Measurements from ENCODE around the gene PLCG1. TPM values are rescaled to one million over a fixed set of nuclear protein-coding genes. Genes with fewer than 3 reads are reported as not detected.
A peak's percentile ranks its signal among the peaks of the same experiment; 100 is the strongest.

Gene PLCG1
- total RNA-seq, 2 experiments from 2014 or later, result 133 to 139 TPM

GRCh38 chr20:41145821-41146620 is 8.7 kb downstream of the PLCG1 start:
- Mint-ChIP-seq H3K9me3 (no peaks in the 10 kb centered on the region), H3K4me3 (no peak overlapping the region), H3K27ac (peak overlapping the region; percentile 85), H3K36me3 (peaks cover 6% of the 10 kb centered on the region), H3K27me3 (no peaks in the 10 kb centered on the region), H3K4me1 (ENCODE audit: low read depth) (peaks cover 97% of the 10 kb centered on the region)
- ChIA-PET CTCF (interaction anchor here (1.0 to 2.4 kb wide), 3 partner anchors 9 to 155 kb away, joined by 3 to 12 read pairs (median 7); no protein-coding TSS in a partner anchor), POLR2A (interaction anchor here (0.6 to 2.0 kb wide), 5 partner anchors 9 to 193 kb away, joined by 3 to 8 read pairs (median 5); no protein-coding TSS in a partner anchor)
- no peak for DNase-seq
- intact Hi-C loops (cut with micrococcal nuclease), result no loop called here

GRCh38 chr20:41147767-41148191 is 10.4 kb downstream of the PLCG1 start:
- POLR2A ChIA-PET, result no interaction called here
- Mint-ChIP-seq H3K27ac (peak overlapping the region; percentile 85), H3K9me3 (no peaks in the 10 kb centered on the region), H3K4me1 (ENCODE audit: low read depth) (peaks cover 95% of the 10 kb centered on the region), H3K36me3 (peaks cover 6% of the 10 kb centered on the region), H3K4me3 (no peak overlapping the region), H3K27me3 (no peaks in the 10 kb centered on the region)
- DNase-seq, result no peak
- intact Hi-C loops (cut with micrococcal nuclease), result no loop called here
- CTCF ChIA-PET, result interaction anchor here (0.6 to 1.2 kb wide), 5 partner anchors 12 to 27 kb away, joined by 3 to 11 read pairs (median 3); no protein-coding TSS in a partner anchor

DNA sequence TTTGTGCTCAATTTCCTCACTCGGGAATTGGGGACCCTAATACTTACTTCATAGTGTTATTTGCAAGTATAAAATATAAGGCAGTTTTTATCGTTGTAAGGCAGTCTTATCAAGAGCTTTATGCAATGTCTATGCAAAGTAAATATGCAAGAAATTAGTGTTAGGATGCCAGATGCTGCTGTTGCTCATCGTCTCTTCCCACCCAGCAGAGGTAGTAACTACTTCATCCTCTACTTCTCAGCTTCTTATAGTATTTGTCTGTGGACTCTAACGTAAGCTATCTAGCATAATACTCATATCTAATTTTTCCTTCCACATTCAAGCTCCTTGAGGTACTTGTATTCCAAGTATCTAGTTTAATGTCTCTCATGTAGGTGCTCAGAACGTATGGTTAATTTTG is 11.6 kb downstream of the PLCG1 start:
- DNase-seq, result no peak
- CTCF ChIA-PET, result interaction anchor here (1.6 to 3.8 kb wide), 2 partner anchors 14 to 24 kb away, joined by 5 to 19 read pairs; no protein-coding TSS in a partner anchor
- intact Hi-C loops (cut with micrococcal nuclease), result no loop called here
- H3K4me3 Mint-ChIP-seq, result no peak overlapping the region
- no peaks in the 10 kb centered on the region for H3K9me3 Mint-ChIP-seq
- H3K27me3 Mint-ChIP-seq, result no peaks in the 10 kb centered on the region
- POLR2A ChIA-PET, result no interaction called here
- H3K27ac Mint-ChIP-seq, result peak overlapping the region; percentile 57
- peaks cover 94% of the 10 kb centered on the region for H3K4me1 Mint-ChIP-seq (ENCODE audit: low read depth)
- peaks cover 5% of the 10 kb centered on the region for H3K36me3 Mint-ChIP-seq

GRCh38 chr20:41150664-41151063 is 13.3 kb downstream of the PLCG1 start:
- H3K9me3 Mint-ChIP-seq, result no peaks in the 10 kb centered on the region
- no peak overlapping the region for H3K4me3 Mint-ChIP-seq
- peak; percentile 32 for DNase-seq
- CTCF ChIA-PET, result interaction anchor here (0.6 to 3.8 kb wide), 4 partner anchors 9 to 1278 kb away, joined by 3 to 19 read pairs (median 3); no protein-coding TSS in a partner anchor
- no peaks in the 10 kb centered on the region for H3K27me3 Mint-ChIP-seq
- POLR2A ChIA-PET, result interaction anchor here (1.4 to 1.5 kb wide), 2 partner anchors 9 to 12 kb away, joined by 4 to 5 read pairs; no protein-coding TSS in a partner anchor
- H3K27ac Mint-ChIP-seq, result peak overlapping the region; percentile 91
- peaks cover 94% of the 10 kb centered on the region for H3K4me1 Mint-ChIP-seq (ENCODE audit: low read depth)
- intact Hi-C loops (cut with micrococcal nuclease), result no loop called here
- peaks cover 9% of the 10 kb centered on the region for H3K36me3 Mint-ChIP-seq

DNA sequence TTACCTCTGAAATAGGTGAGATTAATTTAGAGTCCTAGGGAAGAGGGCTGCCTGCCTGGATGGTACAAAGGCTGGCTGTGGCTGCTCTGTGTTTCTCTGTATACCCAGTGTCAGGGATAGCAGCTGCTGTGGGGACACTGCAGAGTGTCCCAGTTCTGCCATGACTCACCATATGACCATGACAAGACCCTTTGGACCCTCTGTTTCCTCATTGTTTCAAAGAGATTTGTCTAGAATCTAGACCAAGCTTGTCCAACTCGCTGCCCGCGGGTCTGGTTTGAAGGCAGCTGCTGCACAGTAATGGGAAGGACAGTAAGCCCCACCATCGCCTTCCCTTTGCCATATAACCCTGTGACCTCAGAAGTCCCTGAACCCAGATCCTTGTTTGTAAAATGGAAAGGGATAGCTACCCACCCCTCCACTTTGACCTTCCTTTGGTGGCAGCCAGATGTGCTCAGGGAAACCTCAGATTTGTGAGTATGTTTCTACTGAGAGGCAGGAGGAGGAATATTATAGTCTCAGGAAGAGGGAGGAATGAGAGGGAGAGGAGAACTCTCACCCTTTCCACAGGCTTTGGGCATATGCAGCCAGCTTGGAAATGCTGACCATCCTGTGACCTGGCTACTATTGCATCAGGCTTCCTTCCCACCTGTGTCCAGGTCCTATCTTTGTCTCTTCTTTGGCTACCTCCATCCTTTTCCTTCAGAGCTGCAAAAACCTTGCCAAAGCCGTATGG is 14.0 kb downstream of the PLCG1 start:
- Mint-ChIP-seq H3K9me3 (no peaks in the 10 kb centered on the region), H3K4me3 (no peak overlapping the region), H3K36me3 (peaks cover 9% of the 10 kb centered on the region), H3K4me1 (ENCODE audit: low read depth) (peaks cover 94% of the 10 kb centered on the region), H3K27ac (peak overlapping the region; percentile 91), H3K27me3 (no peaks in the 10 kb centered on the region)
- intact Hi-C loops (cut with micrococcal nuclease), result no loop called here
- ChIA-PET CTCF (interaction anchor here (0.8 to 3.8 kb wide), 3 partner anchors 10 to 161 kb away, joined by 3 to 19 read pairs (median 3); no protein-coding TSS in a partner anchor), POLR2A (interaction anchor here (1.4 to 1.5 kb wide), 2 partner anchors 9 to 13 kb away, joined by 4 to 5 read pairs; no protein-coding TSS in a partner anchor)
- DNase-seq, result no peak

GRCh38 chr20:41152108-41152757 is 14.9 kb downstream of the PLCG1 start:
- H3K9me3 Mint-ChIP-seq, result no peaks in the 10 kb centered on the region
- intact Hi-C loops (cut with micrococcal nuclease), result no loop called here
- H3K27ac Mint-ChIP-seq, result peak overlapping the region; percentile 91
- H3K4me1 Mint-ChIP-seq (ENCODE audit: low read depth), result peaks cover 94% of the 10 kb centered on the region
- ChIA-PET CTCF (interaction anchor here (0.6 to 7.2 kb wide), 6 partner anchors 10 to 32 kb away, joined by 3 to 60 read pairs (median 6); no protein-coding TSS in a partner anchor), POLR2A (interaction anchor here (1.0 to 7.2 kb wide), 2 partner anchors 10 to 16 kb away, joined by 4 to 69 read pairs; no protein-coding TSS in a partner anchor)
- no peak for DNase-seq
- H3K27me3 Mint-ChIP-seq, result no peaks in the 10 kb centered on the region
- H3K36me3 Mint-ChIP-seq, result peaks cover 6% of the 10 kb centered on the region
- H3K4me3 Mint-ChIP-seq, result no peak overlapping the region

GRCh38 chr20:41154436-41155176 is 17.3 kb downstream of the PLCG1 start:
- CTCF ChIA-PET, result interaction anchor here (0.8 to 7.2 kb wide), 5 partner anchors 9 to 20 kb away, joined by 3 to 73 read pairs (median 3); no protein-coding TSS in a partner anchor
- Mint-ChIP-seq H3K4me3 (no peak overlapping the region), H3K27ac (peak overlapping the region; percentile 86)

GRCh38 chr20:41155261-41155660 is 17.9 kb downstream of the PLCG1 start:
- ChIA-PET CTCF (interaction anchor here (0.8 to 7.2 kb wide), 5 partner anchors 10 to 21 kb away, joined by 3 to 73 read pairs (median 3); no protein-coding TSS in a partner anchor), POLR2A (interaction anchor here (1.5 to 7.2 kb wide), 3 partner anchors 9 to 18 kb away, joined by 8 to 85 read pairs (median 69); partner anchors contain the start of gene PLCG1)
- peak overlapping the region; percentile 86 for H3K27ac Mint-ChIP-seq
- H3K36me3 Mint-ChIP-seq, result peaks cover 17% of the 10 kb centered on the region
- peaks cover 97% of the 10 kb centered on the region for H3K4me1 Mint-ChIP-seq (ENCODE audit: low read depth)
- DNase-seq, result no peak
- intact Hi-C loops (cut with micrococcal nuclease), result loop anchor here (5.0 kb wide), 3 partner anchors 42 to 162 kb away; partner anchors contain the start of gene ZHX3
- no peaks in the 10 kb centered on the region for H3K9me3 Mint-ChIP-seq
- H3K4me3 Mint-ChIP-seq, result no peak overlapping the region
- no peaks in the 10 kb centered on the region for H3K27me3 Mint-ChIP-seq

More at GRCh38 chr20:41154436-41155176, 17.3 kb downstream of the PLCG1 start:
- peaks cover 96% of the 10 kb centered on the region for H3K4me1 Mint-ChIP-seq (ENCODE audit: low read depth)
- POLR2A ChIA-PET, result interaction anchor here (1.5 to 7.2 kb wide), 3 partner anchors 9 to 18 kb away, joined by 8 to 85 read pairs (median 69); partner anchors contain the start of gene PLCG1
- no peaks in the 10 kb centered on the region for H3K9me3 Mint-ChIP-seq
- peaks cover 12% of the 10 kb centered on the region for H3K36me3 Mint-ChIP-seq
- intact Hi-C loops (cut with micrococcal nuclease), result loop anchor here (5.0 kb wide), 3 partner anchors 43 to 163 kb away; partner anchors contain the start of gene ZHX3
- DNase-seq, result no peak
- H3K27me3 Mint-ChIP-seq, result no peaks in the 10 kb centered on the region

- POLR2A ChIA-PET, result interaction anchor here (1.0 to 7.2 kb wide), 6 partner anchors 9 to 133 kb away, joined by 3 to 85 read pairs (median 6); partner anchors contain the start of gene PLCG1
- Mint-ChIP-seq H3K27me3 (no peaks in the 10 kb centered on the region), H3K4me3 (peak overlapping the region; percentile 72), H3K9me3 (no peaks in the 10 kb centered on the region), H3K36me3 (peaks cover 33% of the 10 kb centered on the region), H3K27ac (peak overlapping the region; percentile 93), H3K4me1 (ENCODE audit: low read depth) (peaks cover 91% of the 10 kb centered on the region)
- CTCF ChIA-PET, result interaction anchor here (0.7 to 7.7 kb wide), 12 partner anchors 12 to 534 kb away, joined by 3 to 73 read pairs (median 3); partner anchors contain the start of gene PLCG1
- no peak for DNase-seq
- intact Hi-C loops (cut with micrococcal nuclease), result loop anchor here (5.0 kb wide), 3 partner anchors 39 to 159 kb away; partner anchors contain the start of gene ZHX3
Observed at GRCh38 chr20:41158082-41158625, 20.8 kb downstream of the PLCG1 start.

GRCh38 chr20:41159547-41159946 is 22.2 kb downstream of the PLCG1 start:
- H3K27me3 Mint-ChIP-seq, result no peaks in the 10 kb centered on the region
- POLR2A ChIA-PET, result interaction anchor here (5.5 kb wide), 1 partner anchor 23 kb away, joined by 85 read pairs; the partner anchor contains the start of gene PLCG1
- CTCF ChIA-PET, result interaction anchor here (6.3 to 7.7 kb wide), 2 partner anchors 13 to 25 kb away, joined by 63 to 73 read pairs; no protein-coding TSS in a partner anchor
- DNase-seq, result no peak
- intact Hi-C loops (cut with micrococcal nuclease), result loop anchor here (5.0 kb wide), 3 partner anchors 38 to 158 kb away; partner anchors contain the start of gene ZHX3
- no peak overlapping the region for H3K4me3 Mint-ChIP-seq
- peaks cover 81% of the 10 kb centered on the region for H3K4me1 Mint-ChIP-seq (ENCODE audit: low read depth)
- H3K9me3 Mint-ChIP-seq, result no peaks in the 10 kb centered on the region
- H3K36me3 Mint-ChIP-seq, result peaks cover 44% of the 10 kb centered on the region
- peak overlapping the region; percentile 93 for H3K27ac Mint-ChIP-seq
